ENCODE measurements around the gene BCLAF3.

The BCLAF3 gene

DNA sequence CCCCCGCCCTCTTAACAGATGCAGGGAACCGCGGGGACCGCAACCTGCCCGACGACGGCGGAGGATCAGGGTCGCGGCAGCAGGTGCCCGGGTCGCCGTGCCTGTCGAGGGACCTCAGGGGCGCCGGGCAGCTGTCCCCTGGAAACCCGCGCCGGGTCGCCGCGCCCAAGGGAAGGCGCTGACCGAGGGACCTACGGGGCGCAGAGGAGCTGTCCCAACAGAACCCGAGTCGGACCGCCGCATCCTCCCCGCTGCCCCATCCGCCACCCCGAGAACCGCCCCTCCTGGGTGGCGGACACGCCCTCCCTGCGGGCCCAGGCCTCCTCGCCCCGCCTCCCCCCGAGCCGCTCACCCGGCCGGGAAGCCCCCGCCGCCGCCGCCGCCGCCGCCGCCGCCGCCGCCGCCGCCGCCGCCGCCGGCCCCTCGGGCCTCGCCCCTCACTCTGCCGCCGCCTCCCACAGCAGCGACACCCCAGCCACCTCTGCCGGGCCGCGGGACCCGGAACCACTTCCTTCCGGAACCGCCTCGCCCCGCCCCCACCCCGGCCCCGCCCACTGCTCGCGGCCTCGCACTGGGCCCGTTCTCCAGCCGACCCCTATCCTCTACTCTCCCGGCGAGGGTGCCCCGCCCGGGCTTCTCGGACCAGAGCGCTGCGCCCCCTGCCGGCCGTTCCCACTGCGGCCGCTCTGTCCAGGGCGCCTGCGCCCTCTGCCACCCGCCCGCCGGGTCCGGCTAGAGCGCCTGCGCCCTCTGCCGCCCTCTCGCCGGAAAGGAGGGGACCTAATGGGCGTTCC is at the start of gene BCLAF3:
Gene BCLAF3 (minus strand): TSS at position 506 of the 794 bp plus-strand sequence. CDS start 20,797 bp downstream, outside the sequence.
- DNase-seq, result peak; percentile 82

DNA sequence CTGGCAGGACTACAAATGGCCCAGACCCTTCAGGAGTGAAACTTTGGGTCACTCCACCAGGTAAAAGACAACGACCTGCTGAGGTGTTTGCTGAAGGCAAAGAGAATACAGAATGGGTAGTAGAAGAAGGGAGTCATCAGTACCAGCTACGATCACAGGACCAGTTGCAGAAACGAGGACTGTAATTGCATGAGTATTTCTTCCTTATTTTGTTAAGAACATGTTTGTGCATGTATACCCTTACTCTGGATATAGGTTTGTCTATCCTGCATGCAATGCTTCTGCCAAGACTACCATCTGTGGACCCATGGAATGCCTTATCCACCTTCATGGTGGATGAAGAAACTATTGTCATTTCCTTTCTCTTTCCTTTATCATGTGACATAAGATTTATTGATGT is 48.1 kb upstream of the BCLAF3 start:
- DNase-seq, result no peak

DNA sequence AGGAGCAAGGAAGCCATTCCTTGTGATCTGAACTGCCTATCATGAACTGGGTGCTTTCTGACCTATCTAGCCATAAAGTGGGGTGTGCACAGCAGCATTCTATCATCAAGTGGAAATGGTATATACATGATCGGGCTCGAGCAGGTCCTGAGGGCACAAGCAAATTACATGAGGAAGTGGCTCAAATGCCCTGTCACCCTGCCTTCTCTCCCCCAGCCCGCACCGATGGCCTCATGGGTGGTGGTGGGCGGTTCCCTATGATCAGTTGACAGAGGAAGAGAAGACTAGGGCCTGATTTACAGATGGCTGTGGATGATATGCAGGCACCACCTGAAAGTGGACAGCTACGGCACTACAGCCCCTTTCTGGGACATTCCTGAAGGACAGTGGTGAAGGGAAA is 46.3 kb upstream of the BCLAF3 start:
- DNase-seq, result no peak

DNA sequence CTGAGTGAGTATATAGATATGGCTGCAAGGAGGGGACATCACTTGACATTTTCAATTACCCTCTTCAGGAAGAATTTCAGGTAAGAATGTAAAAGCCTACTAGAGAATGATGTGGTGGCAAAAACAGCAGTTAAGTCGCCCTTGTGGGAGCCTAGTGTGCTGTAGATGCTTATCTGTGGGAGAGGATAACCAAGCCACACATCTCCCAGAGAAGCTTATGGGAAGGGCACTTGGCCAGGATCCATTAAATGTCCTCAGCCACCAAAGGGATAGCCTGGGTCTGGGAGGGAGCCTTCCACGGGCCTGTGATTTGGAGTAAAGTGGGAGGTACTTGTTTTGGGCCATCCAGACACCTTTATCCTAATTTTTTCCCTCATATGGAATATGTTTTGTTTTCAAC is 41.3 kb upstream of the BCLAF3 start:
- DNase-seq, result no peak

DNA sequence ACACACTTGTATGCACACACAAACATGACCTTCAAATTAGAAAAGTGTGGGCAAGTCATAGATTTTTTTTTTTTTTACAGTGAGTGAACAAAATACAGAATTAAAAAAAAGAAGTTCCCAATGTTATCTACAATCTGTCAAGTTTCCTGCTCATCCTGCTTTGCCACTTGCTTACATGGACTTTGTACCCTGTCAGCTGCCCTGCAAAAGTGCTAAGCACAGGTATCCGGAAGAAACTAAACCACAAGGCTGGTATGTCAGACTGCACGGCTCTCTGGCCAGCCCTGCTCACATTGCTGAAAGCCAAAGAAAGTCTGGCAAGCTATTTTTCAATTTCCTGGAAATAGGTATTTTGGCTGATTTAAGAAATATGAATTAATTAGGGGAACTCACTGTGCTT is 38.9 kb upstream of the BCLAF3 start:
- no peak for DNase-seq

DNA sequence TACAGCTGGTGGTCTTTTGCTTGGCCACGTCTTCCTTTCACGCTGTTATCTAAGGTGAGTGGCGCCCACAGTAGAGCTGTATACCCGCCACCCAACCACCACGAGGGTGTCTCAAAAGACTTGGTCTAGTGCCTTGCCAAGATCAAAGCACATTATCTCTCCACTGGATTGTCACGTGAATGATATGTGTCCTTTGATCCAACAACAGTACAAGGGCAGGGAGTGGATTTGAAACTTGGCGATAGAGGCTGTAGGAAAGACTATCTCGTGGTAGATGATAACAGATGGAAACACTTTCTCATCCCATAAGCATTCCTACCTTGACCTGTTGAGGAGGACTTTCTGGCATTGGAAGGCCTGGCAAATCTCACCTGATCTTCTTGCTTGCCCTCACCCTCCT is 37.7 kb upstream of the BCLAF3 start:
- DNase-seq, result no peak

DNA sequence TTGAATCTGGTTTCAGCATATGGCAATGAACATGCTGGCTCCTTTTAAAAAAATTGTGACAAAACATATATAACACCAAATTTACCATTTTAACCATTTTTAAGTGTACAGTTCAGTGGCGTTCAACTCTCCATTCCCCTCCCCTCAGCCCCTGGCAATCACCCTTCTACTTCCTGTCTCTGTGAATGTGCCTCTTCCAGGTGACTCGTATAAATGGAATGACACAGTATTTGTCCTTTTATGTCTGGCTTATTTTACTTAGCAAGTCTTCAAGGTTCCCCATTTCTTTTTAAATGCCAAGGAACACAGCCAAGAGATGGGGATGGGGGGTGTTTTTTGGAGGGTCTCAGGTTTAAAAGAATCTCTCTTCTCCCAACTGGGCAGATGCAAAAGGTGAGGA is 35.4 kb upstream of the BCLAF3 start:
- no peak for DNase-seq

DNA sequence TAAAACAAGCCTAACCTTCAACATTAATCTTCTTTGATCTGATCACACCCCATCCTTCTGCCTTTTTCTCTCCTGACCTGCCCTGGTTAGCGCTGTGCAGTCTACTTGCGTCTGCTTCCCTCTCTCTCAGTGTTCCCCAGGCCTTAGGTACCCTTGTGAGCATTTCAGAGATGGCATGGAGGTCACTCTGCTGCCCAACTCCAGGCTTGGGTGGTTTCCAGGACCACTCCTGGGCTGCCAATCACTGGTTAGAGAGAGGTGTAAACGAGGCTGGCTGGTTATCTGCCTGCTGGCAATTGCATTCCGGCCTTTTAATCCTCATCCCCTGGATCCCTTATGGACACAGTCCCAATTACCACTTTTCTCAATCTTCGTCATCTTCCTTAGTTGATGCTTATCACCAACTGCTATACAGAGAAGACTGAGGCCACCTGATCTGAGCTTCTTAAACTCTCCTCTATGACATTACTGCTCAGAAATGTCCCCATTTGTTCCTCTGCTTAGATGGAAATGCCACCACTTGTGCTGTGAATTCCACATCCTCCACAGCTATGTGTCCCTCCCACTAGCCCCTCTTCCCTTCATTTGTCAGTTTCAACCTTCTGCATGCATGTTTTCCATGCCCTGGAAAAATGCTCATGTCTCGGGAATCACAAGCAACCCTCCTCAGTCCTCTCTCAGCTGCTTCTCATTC is 29.0 kb upstream of the BCLAF3 start:
- DNase-seq, result no peak

DNA sequence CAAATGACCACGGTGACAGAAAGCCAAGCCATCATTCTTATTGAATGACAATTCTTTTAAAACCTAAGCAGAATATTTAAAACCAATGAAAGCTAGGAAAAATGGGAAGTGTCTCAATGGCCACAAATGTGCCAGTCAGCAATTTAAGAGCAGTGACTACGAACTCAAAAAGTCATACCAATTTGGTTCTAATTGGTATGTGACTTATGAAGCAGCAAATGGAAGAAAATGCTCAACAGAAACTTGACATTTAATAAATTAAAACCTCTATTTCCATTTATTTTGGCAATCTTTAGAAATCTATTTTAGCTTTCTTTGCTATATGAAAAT is 25.7 kb upstream of the BCLAF3 start:
- no peak for DNase-seq

DNA sequence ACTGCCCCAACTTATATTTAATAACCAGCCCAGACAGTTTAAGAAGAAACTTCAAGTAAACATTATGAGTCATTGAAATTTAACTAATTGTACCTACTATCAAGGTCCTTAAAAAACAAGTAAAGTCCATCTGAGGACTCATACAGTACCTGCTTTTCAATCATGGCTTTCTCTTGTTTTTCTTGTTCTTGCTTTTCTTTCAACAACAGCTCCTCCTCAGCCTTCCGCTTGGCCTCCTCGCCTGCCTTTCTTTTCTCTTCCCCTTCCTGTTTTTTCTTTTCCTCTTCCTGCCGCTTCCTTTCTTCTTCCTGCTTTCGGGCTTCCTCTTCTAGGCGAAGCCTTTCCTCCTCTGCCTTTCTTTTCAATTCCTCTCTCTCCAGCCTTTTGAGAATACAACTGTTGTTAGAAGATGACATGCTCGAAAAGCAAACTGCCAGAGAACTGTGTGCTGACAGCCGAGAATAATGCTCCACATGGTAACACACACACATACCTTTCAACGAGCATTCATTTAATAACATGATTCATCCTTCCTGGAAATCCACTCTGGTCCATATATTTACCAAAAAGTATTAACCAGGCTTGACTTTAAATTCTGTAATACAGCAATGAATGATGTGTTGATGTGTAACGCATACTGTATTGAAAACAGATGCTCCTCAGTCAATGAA is 25.2 kb upstream of the BCLAF3 start:
- DNase-seq, result no peak

DNA sequence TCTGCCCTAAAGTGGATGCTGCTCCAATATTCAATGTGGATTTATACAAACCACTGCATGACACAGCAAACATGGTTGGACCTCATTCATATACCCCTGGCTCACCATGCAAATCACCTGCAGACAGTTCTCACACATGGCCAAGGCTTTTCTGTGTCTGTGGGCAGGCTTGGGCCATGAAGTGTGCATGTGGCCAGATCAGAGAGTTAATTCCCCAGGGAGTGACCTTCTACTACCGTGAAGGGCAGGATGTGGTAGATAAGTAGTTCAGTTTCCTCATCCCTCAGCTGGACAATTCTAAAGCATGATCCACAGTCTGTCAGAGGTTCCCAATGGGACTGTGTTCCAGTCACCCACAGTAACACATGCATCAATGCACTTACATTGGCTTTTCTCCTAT is 24.6 kb upstream of the BCLAF3 start:
- no peak for DNase-seq

DNA sequence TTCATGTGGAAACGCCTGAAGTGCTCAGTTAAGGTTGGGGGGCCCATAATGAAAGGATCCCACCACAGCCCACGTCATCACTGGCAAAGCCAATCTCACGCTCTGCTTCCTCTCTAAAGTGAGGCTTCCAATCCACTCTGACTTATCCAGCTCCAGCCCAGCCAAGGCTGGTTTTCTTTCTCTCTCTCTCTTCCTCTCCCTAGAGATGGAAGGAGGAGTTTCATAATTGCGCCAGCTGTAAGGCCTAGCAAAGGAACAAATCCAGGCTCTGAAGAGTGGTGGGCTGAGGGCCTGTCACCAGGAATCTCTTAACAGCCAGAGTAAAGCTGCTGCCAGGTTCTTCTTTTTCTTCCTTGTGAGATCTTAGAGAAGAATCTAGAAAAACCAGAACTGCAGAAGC is 20.7 kb upstream of the BCLAF3 start:
- no peak for DNase-seq

DNA sequence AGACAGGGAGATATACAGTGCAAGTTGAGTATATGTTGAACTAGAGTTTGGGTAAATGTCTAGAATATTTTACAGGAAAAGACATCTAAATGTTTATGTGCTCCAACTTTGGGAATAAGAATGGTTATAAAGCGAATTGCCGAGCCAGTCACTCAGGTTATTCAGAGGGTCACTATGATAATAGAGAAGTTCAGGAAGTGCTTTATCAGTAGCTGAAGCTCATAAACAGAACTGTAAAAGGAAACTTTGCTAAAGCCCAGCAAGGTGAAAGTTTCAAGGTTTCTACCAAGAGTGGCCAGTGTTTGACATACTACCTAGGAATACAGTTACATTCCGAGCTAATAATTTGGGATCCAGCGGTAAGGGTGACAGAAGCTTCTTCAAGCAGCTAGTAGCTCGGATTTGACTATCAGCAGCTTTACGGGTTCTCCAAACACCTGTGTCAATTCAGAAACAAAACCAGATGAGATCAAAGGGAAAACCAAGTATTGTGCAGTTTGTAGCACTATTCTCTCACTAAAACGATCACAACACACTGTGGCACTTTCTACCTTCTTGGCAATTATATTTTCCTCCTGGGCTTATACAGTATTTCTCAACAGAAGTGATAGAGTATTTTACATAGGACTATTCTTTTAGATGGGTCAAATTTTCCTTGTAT is 17.2 kb upstream of the BCLAF3 start:
- DNase-seq, result no peak

DNA sequence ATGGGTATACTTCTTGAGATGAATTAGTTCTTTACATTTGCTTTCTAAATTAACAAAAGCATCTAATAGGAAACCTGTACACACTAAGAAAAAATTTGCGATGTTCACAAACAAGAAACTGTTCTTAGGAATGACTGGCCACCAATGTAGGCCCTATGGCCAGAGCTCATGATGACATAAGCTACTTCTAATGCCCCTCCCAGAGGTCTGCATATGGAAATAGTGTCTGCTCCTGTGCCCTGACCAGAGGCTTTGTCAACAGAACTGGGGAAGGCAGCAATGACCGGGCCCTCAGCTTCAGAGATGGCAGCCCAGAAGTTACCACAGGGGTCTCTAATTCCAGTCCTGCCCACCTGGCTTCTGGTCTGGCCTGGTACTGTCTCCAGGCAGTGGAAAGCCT is 15.0 kb upstream of the BCLAF3 start:
- DNase-seq, result no peak

DNA sequence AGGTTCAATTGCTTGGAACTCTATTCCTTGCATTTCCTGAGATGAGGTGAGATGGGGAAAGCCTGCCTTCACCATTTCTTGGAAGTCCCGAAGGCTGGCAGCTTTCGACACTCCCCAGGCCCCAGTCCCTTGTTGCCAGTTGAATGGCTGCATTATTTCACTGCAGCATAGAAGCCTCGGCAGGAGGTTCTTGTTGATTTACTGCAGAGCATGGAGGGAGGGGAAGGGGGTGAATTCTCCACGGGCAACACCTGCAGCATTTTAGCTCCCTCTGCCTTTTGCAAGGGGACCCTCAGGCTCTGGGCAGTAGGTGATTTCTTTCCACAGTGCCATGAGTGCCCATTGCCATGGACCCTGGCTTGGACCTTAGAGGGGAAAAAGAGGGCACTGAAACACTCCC is 10.7 kb upstream of the BCLAF3 start:
- DNase-seq, result no peak

DNA sequence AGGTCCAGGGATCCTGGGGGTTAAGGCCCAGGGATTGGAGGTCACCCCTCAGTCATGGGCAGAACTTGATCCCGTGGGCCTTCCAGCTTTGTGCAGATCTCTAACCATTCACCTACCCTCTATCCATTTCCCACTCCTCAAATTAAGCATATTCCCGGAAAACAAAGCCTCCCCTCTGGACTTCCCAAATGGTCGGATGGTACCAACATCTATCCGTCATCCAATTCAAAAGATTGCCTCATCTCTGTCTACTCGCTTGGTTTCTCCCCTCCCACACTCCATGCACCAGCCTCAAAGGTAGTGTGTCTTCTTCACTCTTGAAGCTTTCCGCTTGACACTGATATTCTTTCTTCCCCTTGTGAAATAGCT is 473 bp upstream of the BCLAF3 start:
- DNase-seq, result no peak

DNA sequence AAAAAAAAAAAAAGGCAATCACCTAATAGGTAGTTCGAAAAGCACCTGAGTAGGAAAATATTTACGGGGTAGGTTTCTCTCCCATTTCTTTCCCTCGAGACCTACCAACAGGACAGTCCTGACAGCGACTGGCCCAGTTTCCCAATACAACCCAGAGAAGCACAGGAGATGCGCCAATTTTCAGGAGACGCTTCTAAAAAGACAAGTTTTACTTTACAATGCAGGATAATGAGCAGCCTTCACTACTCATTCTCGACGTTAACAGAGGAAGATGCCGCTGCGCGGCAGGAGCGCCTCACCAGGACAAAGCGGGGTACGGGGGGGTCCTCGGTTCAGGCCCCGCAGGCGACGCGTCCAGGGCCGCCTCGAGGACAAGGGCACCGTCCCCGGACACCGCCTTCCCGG is 708 bp downstream of the BCLAF3 start:
- DNase-seq, result no peak

DNA sequence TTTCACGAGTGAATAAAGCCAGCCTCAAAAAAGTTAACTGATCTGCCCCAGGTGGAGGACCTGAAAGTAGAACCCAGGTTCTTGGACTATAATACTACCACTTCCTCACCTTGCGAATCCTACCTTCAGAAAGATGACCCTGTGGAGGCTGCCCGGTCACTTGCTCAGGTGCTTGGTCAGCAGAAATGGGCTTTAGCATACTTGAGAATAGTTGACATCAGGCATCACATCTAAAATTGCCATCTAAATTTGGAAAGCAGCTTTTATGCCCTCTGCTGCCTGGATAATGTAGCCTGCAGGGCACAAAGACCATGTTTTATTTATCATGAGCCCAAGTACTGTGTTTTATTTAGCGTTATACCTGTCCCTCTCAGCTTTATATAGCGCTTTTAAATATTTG is 3.0 kb downstream of the BCLAF3 start:
- no peak for DNase-seq

DNA sequence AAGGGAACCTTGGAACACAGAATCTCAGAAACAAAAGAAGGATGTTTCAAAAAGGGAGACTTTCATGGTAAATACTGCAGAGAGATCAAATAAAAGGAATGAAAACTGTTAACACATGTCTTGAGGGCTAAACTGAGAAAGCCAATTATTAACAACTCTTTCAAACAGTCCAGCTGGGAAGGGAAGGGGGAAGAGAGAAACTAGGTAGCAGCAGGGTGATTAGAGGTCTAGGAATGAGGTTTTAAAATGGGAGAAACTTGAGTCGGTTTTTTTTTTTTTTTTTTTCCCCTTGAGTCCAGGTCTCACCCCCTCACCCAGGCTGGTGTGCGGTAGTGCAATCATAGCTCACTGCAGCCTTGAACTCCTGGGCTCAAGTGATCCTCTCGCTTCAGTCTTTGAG is 4.3 kb downstream of the BCLAF3 start:
- DNase-seq, result no peak

DNA sequence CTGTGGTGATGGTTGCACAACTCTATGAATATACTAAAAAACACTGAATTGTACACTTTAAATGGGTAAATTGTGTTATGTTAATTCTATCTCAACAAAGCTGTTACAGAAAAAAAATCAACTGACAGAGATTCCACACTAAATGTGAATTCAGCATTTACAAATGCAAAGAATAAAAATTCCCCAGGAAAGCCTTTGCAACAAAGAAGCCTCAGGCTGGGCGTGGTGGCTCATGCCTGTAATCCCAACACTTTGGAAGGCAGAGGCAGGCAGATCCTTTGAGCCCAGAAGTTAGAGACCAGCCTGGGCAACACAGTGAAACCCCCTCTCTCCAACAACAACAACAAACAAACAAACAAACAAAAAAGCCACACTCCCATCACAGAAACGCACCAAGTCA is 8.9 kb downstream of the BCLAF3 start:
- DNase-seq, result no peak

DNA sequence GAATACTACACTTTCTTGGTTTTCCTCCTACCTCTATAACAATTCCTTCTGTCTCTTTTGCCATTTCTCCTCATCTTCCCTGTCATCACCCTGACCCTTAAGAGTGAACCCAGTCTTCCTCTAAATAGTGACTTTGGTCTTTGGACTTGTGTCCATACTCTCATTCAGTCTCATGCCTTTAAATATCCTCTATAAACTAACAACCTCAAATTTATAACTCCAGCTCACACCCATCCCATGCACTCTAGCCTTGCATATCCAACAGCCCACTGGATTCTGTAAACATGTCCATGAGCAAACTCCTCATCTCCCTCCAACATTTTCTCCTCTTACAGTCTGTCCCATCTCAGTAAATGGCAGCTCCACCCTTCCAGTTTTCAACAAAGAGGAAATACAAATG is 15.0 kb downstream of the BCLAF3 start:
- no peak for DNase-seq

DNA sequence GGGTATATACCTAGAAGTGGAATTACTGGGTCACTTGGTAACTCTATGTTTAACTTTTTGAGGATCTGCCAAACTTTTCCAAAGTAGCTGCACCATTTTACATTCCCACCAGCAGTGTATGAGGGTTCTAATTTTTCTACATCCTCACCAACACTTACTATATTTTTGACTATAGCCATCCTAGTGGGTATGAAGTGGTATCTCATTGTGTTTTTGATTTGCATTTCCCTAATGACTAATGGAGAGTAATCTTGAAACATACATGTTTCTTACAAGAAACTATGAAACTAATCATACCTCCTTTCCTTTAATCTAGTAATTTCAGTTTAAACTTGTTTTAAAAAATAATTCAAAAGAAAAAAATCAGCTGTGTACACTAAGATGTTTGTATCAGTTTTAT is 17.9 kb downstream of the BCLAF3 start:
- no peak for DNase-seq

DNA sequence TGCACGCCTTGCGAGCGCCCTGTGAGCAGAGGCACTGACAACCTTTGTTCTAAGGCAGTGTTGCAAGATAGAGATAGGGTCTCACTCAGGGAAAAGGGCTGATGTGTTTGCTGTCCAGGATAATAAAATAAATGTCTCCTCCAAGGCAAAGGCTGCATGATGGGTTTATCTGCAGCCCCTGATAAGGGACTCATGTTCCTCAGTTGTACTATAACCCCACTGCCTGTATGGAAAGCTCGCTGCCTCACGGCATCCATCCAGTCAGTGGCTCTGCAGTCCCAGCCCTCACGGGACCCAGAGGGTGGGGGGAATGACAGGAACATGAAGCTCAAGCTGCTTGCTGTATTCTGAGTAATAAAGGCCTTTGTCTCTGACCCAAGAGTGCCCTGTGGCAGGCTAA is 22.6 kb downstream of the BCLAF3 start:
- no peak for DNase-seq

DNA sequence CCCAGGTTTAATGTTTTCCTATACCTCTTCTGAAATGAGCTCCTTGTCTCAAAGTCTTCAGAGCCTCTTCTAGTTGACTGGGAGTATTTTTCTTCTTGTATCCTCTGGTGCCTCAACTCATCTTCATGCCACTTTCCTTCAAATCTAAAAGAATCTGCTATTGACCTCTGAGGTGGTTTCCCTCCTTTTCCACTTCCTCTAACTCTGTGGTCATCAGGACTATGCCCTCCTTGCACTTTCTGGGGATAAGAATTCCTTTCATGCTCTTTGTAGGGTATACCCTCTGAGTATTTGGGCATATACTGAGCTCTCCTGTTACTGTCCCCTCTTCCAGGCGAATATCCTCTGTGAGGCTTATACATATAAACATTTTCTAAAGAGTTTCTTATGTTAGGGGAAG is 24.8 kb downstream of the BCLAF3 start:
- no peak for DNase-seq
